ENCODE data around the gene HIGD1B.

DNA sequence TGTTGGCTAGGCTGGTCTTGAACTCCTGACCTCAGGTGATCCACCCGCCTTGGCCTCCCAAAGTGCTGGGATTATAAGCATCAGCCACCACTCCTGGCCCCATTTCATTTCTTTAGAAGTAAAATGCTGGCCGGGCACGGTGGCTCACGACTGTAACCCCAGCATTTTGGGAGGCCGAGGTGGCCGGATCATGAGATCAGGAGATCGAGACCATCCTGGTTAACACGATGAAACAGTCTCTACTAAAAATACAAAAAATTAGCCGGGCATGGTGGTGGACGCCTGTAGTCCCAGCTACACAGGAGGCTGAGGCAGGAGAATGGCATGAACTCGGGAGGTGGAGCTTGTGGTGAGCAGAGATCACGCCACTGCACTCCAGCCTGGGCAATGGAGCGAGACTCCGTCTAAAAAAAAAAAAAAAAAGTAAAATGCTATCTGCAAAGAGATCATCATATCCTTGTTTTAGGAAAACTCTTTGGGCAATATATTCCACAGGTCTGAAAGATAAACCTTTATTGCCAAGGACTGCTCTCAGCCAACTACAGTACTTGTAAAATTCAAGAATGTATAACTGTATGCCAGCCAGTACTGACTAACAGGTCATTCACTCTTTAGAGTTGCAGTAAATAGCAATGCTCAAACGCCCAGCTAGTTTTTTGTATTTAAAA lies 21.4 kb upstream of the HIGD1B start:
- TF ChIP-seq, protein P1, sequence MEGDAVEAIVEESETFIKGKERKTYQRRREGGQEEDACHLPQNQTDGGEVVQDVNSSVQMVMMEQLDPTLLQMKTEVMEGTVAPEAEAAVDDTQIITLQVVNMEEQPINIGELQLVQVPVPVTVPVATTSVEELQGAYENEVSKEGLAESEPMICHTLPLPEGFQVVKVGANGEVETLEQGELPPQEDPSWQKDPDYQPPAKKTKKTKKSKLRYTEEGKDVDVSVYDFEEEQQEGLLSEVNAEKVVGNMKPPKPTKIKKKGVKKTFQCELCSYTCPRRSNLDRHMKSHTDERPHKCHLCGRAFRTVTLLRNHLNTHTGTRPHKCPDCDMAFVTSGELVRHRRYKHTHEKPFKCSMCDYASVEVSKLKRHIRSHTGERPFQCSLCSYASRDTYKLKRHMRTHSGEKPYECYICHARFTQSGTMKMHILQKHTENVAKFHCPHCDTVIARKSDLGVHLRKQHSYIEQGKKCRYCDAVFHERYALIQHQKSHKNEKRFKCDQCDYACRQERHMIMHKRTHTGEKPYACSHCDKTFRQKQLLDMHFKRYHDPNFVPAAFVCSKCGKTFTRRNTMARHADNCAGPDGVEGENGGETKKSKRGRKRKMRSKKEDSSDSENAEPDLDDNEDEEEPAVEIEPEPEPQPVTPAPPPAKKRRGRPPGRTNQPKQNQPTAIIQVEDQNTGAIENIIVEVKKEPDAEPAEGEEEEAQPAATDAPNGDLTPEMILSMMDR (IDR thresholded peaks at IDR 0.05; ENCODE audit: poor library complexity, severe bottlenecking) = no peak
- no peak for TF ChIP-seq MXI1 (conservative IDR thresholded peaks at IDR 0.05; ENCODE audit: poor library complexity, severe bottlenecking)
- TF ChIP-seq EZH2 (IDR thresholded peaks at IDR 0.05; ENCODE audit: borderline replicate concordance, insufficient read depth, low read length, poor library complexity, severe bottlenecking) = no peak
- no peak for TF ChIP-seq RAD21 (conservative IDR thresholded peaks at IDR 0.05)
- TF ChIP-seq, protein P2, sequence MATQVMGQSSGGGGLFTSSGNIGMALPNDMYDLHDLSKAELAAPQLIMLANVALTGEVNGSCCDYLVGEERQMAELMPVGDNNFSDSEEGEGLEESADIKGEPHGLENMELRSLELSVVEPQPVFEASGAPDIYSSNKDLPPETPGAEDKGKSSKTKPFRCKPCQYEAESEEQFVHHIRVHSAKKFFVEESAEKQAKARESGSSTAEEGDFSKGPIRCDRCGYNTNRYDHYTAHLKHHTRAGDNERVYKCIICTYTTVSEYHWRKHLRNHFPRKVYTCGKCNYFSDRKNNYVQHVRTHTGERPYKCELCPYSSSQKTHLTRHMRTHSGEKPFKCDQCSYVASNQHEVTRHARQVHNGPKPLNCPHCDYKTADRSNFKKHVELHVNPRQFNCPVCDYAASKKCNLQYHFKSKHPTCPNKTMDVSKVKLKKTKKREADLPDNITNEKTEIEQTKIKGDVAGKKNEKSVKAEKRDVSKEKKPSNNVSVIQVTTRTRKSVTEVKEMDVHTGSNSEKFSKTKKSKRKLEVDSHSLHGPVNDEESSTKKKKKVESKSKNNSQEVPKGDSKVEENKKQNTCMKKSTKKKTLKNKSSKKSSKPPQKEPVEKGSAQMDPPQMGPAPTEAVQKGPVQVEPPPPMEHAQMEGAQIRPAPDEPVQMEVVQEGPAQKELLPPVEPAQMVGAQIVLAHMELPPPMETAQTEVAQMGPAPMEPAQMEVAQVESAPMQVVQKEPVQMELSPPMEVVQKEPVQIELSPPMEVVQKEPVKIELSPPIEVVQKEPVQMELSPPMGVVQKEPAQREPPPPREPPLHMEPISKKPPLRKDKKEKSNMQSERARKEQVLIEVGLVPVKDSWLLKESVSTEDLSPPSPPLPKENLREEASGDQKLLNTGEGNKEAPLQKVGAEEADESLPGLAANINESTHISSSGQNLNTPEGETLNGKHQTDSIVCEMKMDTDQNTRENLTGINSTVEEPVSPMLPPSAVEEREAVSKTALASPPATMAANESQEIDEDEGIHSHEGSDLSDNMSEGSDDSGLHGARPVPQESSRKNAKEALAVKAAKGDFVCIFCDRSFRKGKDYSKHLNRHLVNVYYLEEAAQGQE (IDR thresholded peaks at IDR 0.05; ENCODE audit: borderline replicate concordance) = no peak

Measured in neural cell (in vitro differentiated cells).